HCT116 (cell line): ENCODE results near the gene CGNL1.

Experiments used
- CEBPB ChIP-seq: IDR thresholded peaks from 2 replicates; pipeline ENCODE4 v1.6.1; 2012; ENCODE audit warnings: low read depth
- CTCF ChIP-seq, 3 experiments: fragments of 200-600 bp in 1 of 3; sonication (generic) in 1 of 3; IDR thresholded peaks in 2 of 3; conservative IDR thresholded peaks in 1 of 3; 2 replicates each; pipeline ENCODE4 v1.5.1; 2012 to 2017; ENCODE audit warnings: low read depth in 2 of 3, low read length in 2 of 3, antibody characterized with exemption in 1 of 3, borderline replicate concordance in 1 of 3, control low read depth in 1 of 3, mild to moderate bottlenecking in 1 of 3, mixed read lengths in 1 of 3, mixed run types in 1 of 3, moderate library complexity in 1 of 3; ENCODE audit not compliant: insufficient read depth in 1 of 3
- EGR1 ChIP-seq: IDR thresholded peaks from 2 replicates; pipeline ENCODE4 v1.6.1; 2012; ENCODE audit warnings: low read depth
- JUND ChIP-seq: IDR thresholded peaks from 2 replicates; pipeline ENCODE4 v1.6.1; 2012
- MAX ChIP-seq: IDR thresholded peaks from 2 replicates; pipeline ENCODE4 v1.6.1; 2012
- POLR2A ChIP-seq: IDR thresholded peaks from 2 replicates; pipeline ENCODE4 v1.7.0; 2011; ENCODE audit warnings: borderline replicate concordance; ENCODE audit not compliant: insufficient read depth, insufficient read length; ENCODE audit errors: extremely low read depth
- POLR2AphosphoS5 ChIP-seq: IDR thresholded peaks from 2 replicates; pipeline ENCODE4 v1.6.1; 2011; ENCODE audit warnings: mild to moderate bottlenecking, low read depth, low read length, moderate library complexity
- RAD21 ChIP-seq: IDR thresholded peaks from 2 replicates; pipeline ENCODE4 v1.6.1; 2012; ENCODE audit warnings: low read depth, mild to moderate bottlenecking
- REST ChIP-seq: IDR thresholded peaks from 2 replicates; pipeline ENCODE4 v1.6.1; 2012; ENCODE audit warnings: low read depth
- SRF ChIP-seq: IDR thresholded peaks from 2 replicates; pipeline ENCODE4 v1.6.1; 2012; ENCODE audit warnings: low read depth
- TCF7L2 ChIP-seq: IDR thresholded peaks from 2 replicates; pipeline ENCODE4 v1.7.0; 2011; ENCODE audit warnings: borderline replicate concordance, inconsistent platforms; ENCODE audit not compliant: insufficient read depth, insufficient read length; ENCODE audit errors: extremely low read depth
- YY1 ChIP-seq: IDR thresholded peaks from 2 replicates; pipeline ENCODE4 v1.6.1; 2011; ENCODE audit warnings: low read length, low read depth, moderate library complexity, mild to moderate bottlenecking; ENCODE audit not compliant: insufficient replicate concordance; ENCODE audit errors: extremely low read depth
- ZFX ChIP-seq: fragments of 450-650 bp; IDR thresholded peaks from 2 replicates; pipeline ENCODE4 v1.6.1; 2017
- ZNF274 ChIP-seq: fragments of 200-500 bp; sonication (Bioruptor generic); IDR thresholded peaks from 2 replicates; pipeline ENCODE4 v1.6.1; 2014; ENCODE audit warnings: mild to moderate bottlenecking, low read depth, low read length, inconsistent platforms

GRCh38 chr15:57557810-57558209 lies 181.5 kb downstream of the CGNL1 start:
- TF ChIP-seq CTCF (IDR thresholded peaks at IDR 0.05 in 2 of 3, conservative IDR thresholded peaks at IDR 0.05 in 1 of 3; ENCODE audit: borderline replicate concordance in 1 of 3, insufficient read depth in 1 of 3, low read depth in 2 of 3, low read length in 2 of 3) (no peak), POLR2A (no peak), RAD21 (no peak), MAX (no peak), CEBPB (no peak), YY1 (no peak), JUND (no peak), POLR2AphosphoS5 (no peak), TCF7L2 (no peak), ZFX (no peak), ZNF274 (no peak), EGR1 (no peak), SRF (no peak), REST (no peak)
